ENCODE results near the gene LRP6. TPM values are rescaled to one million over a fixed set of nuclear protein-coding genes. Genes with fewer than 3 reads are reported as not detected.

Gene LRP6
- total and polyA plus RNA-seq, 2 of the 13 experiments (the other 11 are each of a cell fraction or from before 2014, with no cell fraction given), result 33.8 to 42.0 TPM

GRCh38 chr12:12266873-12267741, at the start of gene LRP6 (continued):
- peak; percentile 58; the same call in 1 of the 2 replicates for TF ChIP-seq ZNF530 (CRISPR knock-in tag; IDR thresholded peaks at IDR 0.05; ENCODE audit: low read depth)
- TF ChIP-seq ZNF713 (CRISPR knock-in tag; IDR thresholded peaks at IDR 0.05), result 0 out of 2 replicates have a peak, but pooled peaks have one; percentile 93
- peak; percentile 42; the same call in 1 of the 2 replicates for TF ChIP-seq ATF3 (CRISPR knock-in tag; IDR thresholded peaks at IDR 0.05)
- TF ChIP-seq ZNF350 (CRISPR knock-in tag; IDR thresholded peaks at IDR 0.05; ENCODE audit: borderline replicate concordance, low read depth), result peak; percentile 98
- TF ChIP-seq RCOR2 (CRISPR knock-in tag; IDR thresholded peaks at IDR 0.05), result peak; percentile 79
- no peak for TF ChIP-seq CENPT (CRISPR knock-in tag; IDR thresholded peaks at IDR 0.05; ENCODE audit: low read depth)
- TF ChIP-seq AKAP8 (CRISPR knock-in tag; IDR thresholded peaks at IDR 0.05), result peak; percentile 91
- no peak for TF ChIP-seq PHB2 (IDR thresholded peaks at IDR 0.05; ENCODE audit: partially characterized antibody)
- peak; percentile 90 for TF ChIP-seq HOXA3 (CRISPR knock-in tag; IDR thresholded peaks at IDR 0.05)
- TF ChIP-seq ZSCAN20 (CRISPR knock-in tag; IDR thresholded peaks at IDR 0.05; ENCODE audit: borderline replicate concordance), result peak; percentile 71; the same call in 1 of the 2 replicates
- TF ChIP-seq NR2F6 (IDR thresholded peaks at IDR 0.05), result no peak; the same call in 1 of the 2 replicates
- peak; percentile 71 for TF ChIP-seq NR2F6 (CRISPR knock-in tag; IDR thresholded peaks at IDR 0.05)
- no peak for TF ChIP-seq CEBPB (IDR thresholded peaks at IDR 0.05; ENCODE audit: borderline replicate concordance, low read depth, low read length)
- peak; percentile 89 to 99; a peak in 3 of 4 replicates for TF ChIP-seq HMGXB4 (CRISPR knock-in tag; IDR thresholded peaks at IDR 0.05; ENCODE audit: borderline replicate concordance in 1 of 2, low read depth in 1 of 2)
- TF ChIP-seq POLR2AphosphoS2 (IDR thresholded peaks at IDR 0.05; ENCODE audit: low read depth, low read length), result no peak
- TF ChIP-seq BCLAF1 (IDR thresholded peaks at IDR 0.05), result no peak
- no peak for TF ChIP-seq HNRNPL (IDR thresholded peaks at IDR 0.05; ENCODE audit: low read depth, low read length)
- TF ChIP-seq ZNF484 (CRISPR knock-in tag; IDR thresholded peaks at IDR 0.05; ENCODE audit: borderline replicate concordance, low read depth), result 0 out of 2 replicates have a peak, but pooled peaks have one; percentile 54
- TF ChIP-seq KDM5A (IDR thresholded peaks at IDR 0.05; ENCODE audit: borderline replicate concordance, low read length), result 0 out of 2 replicates have a peak, but pooled peaks have one; percentile 22
- peak; percentile 98 for TF ChIP-seq ATF7-NPFF (CRISPR knock-in tag; IDR thresholded peaks at IDR 0.05; ENCODE audit: low read depth)
- TF ChIP-seq MBD4 (IDR thresholded peaks at IDR 0.05; ENCODE audit: borderline replicate concordance, low read length), result no peak
- peak; percentile 48; the same call in 1 of the 2 replicates for TF ChIP-seq RARA (CRISPR knock-in tag; IDR thresholded peaks at IDR 0.05)

Measured in HepG2 (cell line).